GM18505 (cell line): ENCODE data around the gene HDAC4.

Experiments used
- ATAC-seq: cut with Tn5 transposase; IDR thresholded peaks from one replicate; pipeline ENCODE4 v1.9.1; 2021; ENCODE audit not compliant: unreplicated experiment
- POLR2A ChIP-seq: IDR thresholded peaks from 4 replicates; pipeline ENCODE4 v1.6.1; 2011; ENCODE audit warnings: borderline replicate concordance; ENCODE audit not compliant: insufficient read depth, insufficient read length; ENCODE audit errors: extremely low read depth

HDAC4 gene

DNA sequence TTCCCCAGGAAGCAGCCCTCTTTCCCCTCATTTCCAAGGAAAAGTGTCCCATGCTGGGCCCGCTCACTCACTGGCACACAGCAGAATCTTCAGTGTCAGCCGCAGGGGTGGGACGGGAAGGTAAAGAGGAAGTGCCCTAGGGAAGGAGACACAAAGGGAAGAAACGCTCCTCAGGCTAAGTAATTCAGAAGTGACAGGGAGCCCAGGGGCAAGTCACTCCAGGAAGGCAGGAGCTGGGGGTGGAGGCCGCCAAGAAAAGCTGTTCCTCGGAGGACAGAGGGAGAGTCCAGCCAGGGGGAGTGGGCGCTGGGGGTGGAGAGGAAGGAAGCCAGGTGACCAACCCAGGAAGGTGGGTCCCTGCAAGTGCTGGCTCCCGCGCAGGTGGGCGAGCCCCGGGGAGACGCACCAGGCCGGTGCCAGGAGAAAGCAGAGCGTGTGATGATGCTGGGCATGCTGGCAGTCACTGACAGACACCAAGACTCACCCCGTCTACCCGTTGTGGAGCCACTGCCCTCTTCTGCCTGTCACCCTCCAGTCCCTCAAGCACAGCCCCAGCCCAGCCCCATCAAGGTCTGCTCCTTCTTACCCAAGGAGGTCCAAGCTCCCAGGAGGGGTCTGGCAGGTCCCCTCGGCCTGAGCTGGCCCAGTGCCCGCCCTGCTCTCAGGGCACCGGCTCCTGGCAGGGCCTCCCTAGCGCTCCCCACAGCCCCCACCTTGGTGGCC is 21.7 kb downstream of the HDAC4 start:
- no peak for ATAC-seq
- TF ChIP-seq POLR2A = no peak

GRCh38 chr2:239378021-239378917 is 22.6 kb downstream of the HDAC4 start:
- ATAC-seq = no peak
- TF ChIP-seq POLR2A = no peak

- ATAC-seq = no peak
- no peak for TF ChIP-seq POLR2A
Observed at GRCh38 chr2:239377591-239377990, 23.2 kb downstream of the HDAC4 start.

GRCh38 chr2:239376942-239377531 is 23.8 kb downstream of the HDAC4 start:
- TF ChIP-seq POLR2A = no peak
- ATAC-seq = no peak

DNA sequence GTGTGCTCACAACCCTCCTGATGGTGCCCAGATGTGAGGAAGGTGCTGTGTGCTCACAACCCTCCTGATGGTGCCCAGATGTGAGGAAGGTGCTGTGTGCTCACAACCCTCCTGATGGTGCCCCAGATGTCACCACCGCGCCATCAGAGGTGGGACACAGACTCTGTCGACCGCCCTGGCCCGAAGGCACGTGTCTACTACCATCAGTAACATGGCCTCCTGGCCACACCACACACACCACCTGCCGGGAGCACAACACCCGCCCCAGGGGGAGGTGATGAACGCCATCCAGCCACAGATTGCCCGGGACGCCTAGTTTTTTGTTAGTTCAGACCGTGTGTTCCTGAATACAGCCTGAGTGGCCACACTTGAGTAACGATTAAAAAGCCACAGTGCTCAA is 24.5 kb downstream of the HDAC4 start:
- TF ChIP-seq POLR2A = no peak
- no peak for ATAC-seq

- TF ChIP-seq POLR2A = no peak
- ATAC-seq = no peak
Observed at GRCh38 chr2:239375278-239376061, 25.4 kb downstream of the HDAC4 start.

GRCh38 chr2:239374896-239375277 is 25.9 kb downstream of the HDAC4 start:
- no peak for ATAC-seq

GRCh38 chr2:239372835-239373234 is 28.0 kb downstream of the HDAC4 start:
- no peak for ATAC-seq
- no peak for TF ChIP-seq POLR2A

More at GRCh38 chr2:239374896-239375277, 25.9 kb downstream of the HDAC4 start:
- TF ChIP-seq POLR2A = no peak

DNA sequence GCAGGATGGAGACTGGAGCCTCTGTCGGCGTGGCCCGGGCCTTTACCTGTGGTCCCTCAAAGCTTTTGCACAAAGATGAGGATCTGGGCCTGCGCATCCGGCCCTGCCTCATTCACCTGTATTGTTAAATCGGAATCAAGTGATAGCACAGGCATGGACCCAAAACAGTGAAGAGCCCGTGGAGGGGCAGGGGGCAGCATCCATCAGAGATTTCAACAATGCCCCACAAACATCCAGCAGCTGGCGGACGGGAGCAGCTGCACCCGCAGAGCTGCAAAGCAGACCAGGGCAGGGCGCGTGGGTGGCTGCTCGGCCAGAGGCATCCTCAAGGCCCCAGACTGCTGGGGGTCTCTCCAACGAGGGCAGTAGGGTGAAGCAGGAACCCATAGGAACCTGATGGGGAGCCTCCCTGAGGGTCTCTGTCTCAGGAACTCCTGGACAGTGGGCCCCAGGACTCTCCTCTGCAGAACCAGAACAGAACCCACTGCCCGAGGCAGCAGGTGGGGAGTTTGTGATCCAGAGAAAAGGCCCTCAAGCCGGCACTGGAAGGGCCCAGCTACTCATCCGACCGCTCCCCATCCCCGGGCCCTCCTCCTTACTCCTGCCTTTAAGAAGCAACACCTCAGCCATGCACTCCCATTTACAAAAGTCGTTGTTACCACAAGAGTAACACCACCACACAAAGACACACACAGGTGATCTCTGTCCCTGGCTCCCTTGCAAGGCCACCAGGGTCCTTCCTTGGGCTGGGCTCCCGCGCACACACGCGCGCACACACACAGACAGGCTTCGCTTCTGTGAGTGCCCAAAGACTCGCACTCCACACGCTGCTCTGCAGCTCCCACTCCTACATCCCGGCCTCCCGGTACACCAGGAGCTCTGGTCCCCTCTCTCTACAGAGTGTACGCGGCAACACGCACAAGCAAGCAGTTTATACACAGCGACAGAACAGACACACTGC is 28.8 kb downstream of the HDAC4 start:
- ATAC-seq = no peak
- no peak for TF ChIP-seq POLR2A

DNA sequence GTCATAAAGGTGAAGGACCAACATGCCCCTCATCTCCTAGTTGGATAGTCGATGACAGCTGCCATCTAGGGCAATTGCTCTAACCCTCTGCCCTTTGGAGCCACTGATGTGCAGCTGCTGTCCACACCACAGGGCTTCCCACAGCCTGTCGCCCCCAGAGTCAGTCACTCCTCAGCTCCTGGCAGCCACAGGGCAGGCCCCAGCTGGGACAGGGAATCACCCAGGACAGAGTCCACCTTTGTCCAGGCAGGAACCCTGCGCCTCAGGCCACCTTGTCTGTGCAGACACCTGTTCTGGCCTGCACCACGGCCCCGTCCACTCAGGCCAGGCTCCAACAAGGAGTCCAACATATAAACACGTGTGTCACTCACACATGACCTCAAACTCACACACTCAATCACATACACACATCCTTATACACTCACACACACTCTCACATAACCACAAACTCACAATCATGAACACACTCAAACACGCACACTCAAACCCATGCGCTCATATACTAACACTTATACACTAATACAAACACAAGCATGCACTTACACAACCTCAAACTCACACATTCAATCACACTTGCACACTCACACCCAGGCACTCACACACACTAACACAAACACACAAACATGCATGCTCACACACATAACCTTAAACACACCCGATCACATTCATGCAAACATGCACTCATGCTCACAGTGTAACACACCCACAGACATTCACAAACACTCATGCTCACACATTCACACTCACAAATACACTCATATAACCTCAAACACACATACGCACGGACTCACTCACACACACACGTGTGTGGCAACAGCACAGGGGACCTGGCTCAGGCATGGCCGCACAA is 29.7 kb downstream of the HDAC4 start:
- ATAC-seq = no peak
- TF ChIP-seq POLR2A = no peak

DNA sequence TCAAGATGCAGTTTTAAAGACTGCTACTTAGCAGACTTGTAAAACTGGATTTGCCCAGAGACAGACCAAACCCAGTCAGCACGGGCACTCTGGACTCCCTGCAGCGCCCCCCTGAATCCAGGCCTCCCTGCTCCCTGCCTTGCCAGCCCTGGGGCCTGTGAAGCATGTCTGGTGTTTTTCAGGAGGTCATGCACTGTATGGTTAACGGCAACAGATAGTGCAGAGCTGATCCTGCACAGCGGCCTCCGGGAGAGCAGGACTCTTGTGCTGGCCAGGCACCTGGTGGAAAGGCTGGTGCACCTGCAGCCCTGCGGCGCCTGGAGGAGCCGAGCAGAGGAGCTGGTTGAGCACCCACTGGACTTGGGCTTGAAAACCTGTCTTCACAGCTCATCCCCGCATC is 30.4 kb downstream of the HDAC4 start:
- TF ChIP-seq POLR2A = no peak
- no peak for ATAC-seq
